Measurements from ENCODE around the gene RIMBP2.
"Not testable (repeated sequence)": the region's sequence is repeated elsewhere in the genome, so short reads cannot be mapped to it uniquely, and the experiment has no call there.

The RIMBP2 gene

GRCh38 chr12:130592641-130593040, 123.5 kb downstream of the RIMBP2 start:
- no peak for DNase-seq
- H3K27me3 ChIP-seq (replicated peaks in 2 of 5; ENCODE audit: control insufficient read depth in 4 of 5, insufficient read depth in 5 of 5, low read length in 4 of 5): peaks cover 0 to 5% (median 0%) of the 10 kb centered on the region in 5 experiments
- H3K9me3 ChIP-seq (ENCODE audit: control extremely low read depth in 1 of 5, control insufficient read depth in 4 of 5, insufficient read depth in 2 of 5, low read depth in 1 of 5, low read length in 4 of 5): peaks cover 0 to 2% (median 0%) of the 10 kb centered on the region in 5 experiments
- WGBS (ENCODE audit: insufficient coverage): 97% methylated on average over 21 of the region's 23 CpGs
- ChIA-PET CTCF (no interaction called here), POLR2A (no interaction called here)
- no peak overlapping the region for H3K27ac ChIP-seq (ENCODE audit: insufficient read depth in 1 of 2, low read depth in 1 of 2, low read length in 2 of 2, poor library complexity in 1 of 2, severe bottlenecking in 2 of 2)
- no peaks in the 10 kb centered on the region for H3K36me3 ChIP-seq (ENCODE audit: control insufficient read depth in 4 of 4, insufficient read depth in 4 of 4, low read length in 3 of 4)
- peaks cover 0 to 14% (median 3%) of the 10 kb centered on the region in 4 experiments for H3K4me1 ChIP-seq (ENCODE audit: control extremely low read depth in 1 of 4, control insufficient read depth in 4 of 4, insufficient read depth in 4 of 4, low read length in 3 of 4)
- no peak overlapping the region for H3K4me3 ChIP-seq (ENCODE audit: control insufficient read depth in 1 of 7, extremely low read depth in 1 of 7, insufficient read depth in 4 of 7, low read depth in 2 of 7, low read length in 6 of 7)

GRCh38 chr12:130591736-130592135, 124.4 kb downstream of the RIMBP2 start:
- H3K9me3 ChIP-seq (ENCODE audit: control extremely low read depth in 1 of 5, control insufficient read depth in 4 of 5, insufficient read depth in 2 of 5, low read depth in 1 of 5, low read length in 4 of 5): no peaks in the 10 kb centered on the region
- 83% methylated on average over 8 of the region's 9 CpGs for WGBS (ENCODE audit: insufficient coverage)
- no peak overlapping the region for H3K4me3 ChIP-seq (ENCODE audit: control insufficient read depth in 1 of 7, extremely low read depth in 1 of 7, insufficient read depth in 4 of 7, low read depth in 2 of 7, low read length in 6 of 7)
- no peak overlapping the region for H3K27ac ChIP-seq (ENCODE audit: insufficient read depth in 1 of 2, low read depth in 1 of 2, low read length in 2 of 2, poor library complexity in 1 of 2, severe bottlenecking in 2 of 2)
- ChIA-PET POLR2A (no interaction called here), CTCF (no interaction called here)
- H3K4me1 ChIP-seq (ENCODE audit: control extremely low read depth in 1 of 4, control insufficient read depth in 4 of 4, insufficient read depth in 4 of 4, low read length in 3 of 4): peaks cover 0 to 14% (median 3%) of the 10 kb centered on the region in 4 experiments
- no peaks in the 10 kb centered on the region for H3K36me3 ChIP-seq (ENCODE audit: control insufficient read depth in 4 of 4, insufficient read depth in 4 of 4, low read length in 3 of 4)
- no peak for DNase-seq
- H3K27me3 ChIP-seq (replicated peaks in 2 of 5; ENCODE audit: control insufficient read depth in 4 of 5, insufficient read depth in 5 of 5, low read length in 4 of 5): peaks cover 0 to 5% (median 0%) of the 10 kb centered on the region in 5 experiments

DNA sequence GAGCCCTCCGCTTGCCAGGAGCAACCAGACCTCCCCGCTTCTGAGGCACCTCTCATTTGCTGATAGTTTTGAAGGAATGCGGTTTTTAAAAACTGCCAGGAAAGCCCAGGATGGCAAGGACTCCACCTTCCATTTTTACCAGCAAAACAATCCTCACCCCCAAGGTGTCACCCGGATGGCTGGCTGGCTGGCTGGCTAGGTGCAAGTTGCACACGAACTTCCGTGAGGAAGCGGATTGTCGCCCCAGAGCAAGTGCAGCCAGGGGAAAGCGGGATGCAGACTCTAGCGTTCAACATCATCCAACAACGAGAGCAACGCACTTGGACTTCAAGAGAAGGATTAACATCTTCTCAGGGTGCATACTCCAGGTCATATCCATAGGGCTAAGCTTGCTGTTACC, 125.4 kb downstream of the RIMBP2 start:
- no peaks in the 10 kb centered on the region for H3K9me3 ChIP-seq (ENCODE audit: control extremely low read depth in 1 of 5, control insufficient read depth in 4 of 5, insufficient read depth in 2 of 5, low read depth in 1 of 5, low read length in 4 of 5)
- 95% methylated on average over 12 of the region's 12 CpGs for WGBS (ENCODE audit: insufficient coverage)
- CTCF ChIA-PET: no interaction called here

GRCh38 chr12:130589540-130590317, 126.4 kb downstream of the RIMBP2 start:
- no peaks in the 10 kb centered on the region for H3K36me3 ChIP-seq (ENCODE audit: control insufficient read depth in 4 of 4, insufficient read depth in 4 of 4, low read length in 3 of 4)
- peaks cover 0 to 14% (median 3%) of the 10 kb centered on the region in 4 experiments for H3K4me1 ChIP-seq (ENCODE audit: control extremely low read depth in 1 of 4, control insufficient read depth in 4 of 4, insufficient read depth in 4 of 4, low read length in 3 of 4)
- 31% methylated on average over 2 of the region's 11 CpGs for WGBS (ENCODE audit: insufficient coverage)
- peak in 2 of 3 donors; percentile 22 to 24 for DNase-seq
- POLR2A ChIA-PET: no interaction called here
- H3K4me3 ChIP-seq (ENCODE audit: control insufficient read depth in 1 of 7, extremely low read depth in 1 of 7, insufficient read depth in 4 of 7, low read depth in 2 of 7, low read length in 6 of 7): no peak overlapping the region
- H3K9me3 ChIP-seq (ENCODE audit: control extremely low read depth in 1 of 5, control insufficient read depth in 4 of 5, insufficient read depth in 2 of 5, low read depth in 1 of 5, low read length in 4 of 5): no peaks in the 10 kb centered on the region
- H3K27me3 ChIP-seq (replicated peaks in 2 of 5; ENCODE audit: control insufficient read depth in 4 of 5, insufficient read depth in 5 of 5, low read length in 4 of 5): peaks cover 0 to 5% (median 0%) of the 10 kb centered on the region in 5 experiments
- CTCF ChIA-PET: no interaction called here
- H3K27ac ChIP-seq (ENCODE audit: insufficient read depth in 1 of 2, low read depth in 1 of 2, low read length in 2 of 2, poor library complexity in 1 of 2, severe bottlenecking in 2 of 2): no peak overlapping the region

More for the DNA sequence above, 125.4 kb downstream of the RIMBP2 start:
- Histone ChIP-seq H3K27me3 (replicated peaks in 2 of 5; ENCODE audit: control insufficient read depth in 4 of 5, insufficient read depth in 5 of 5, low read length in 4 of 5) (peaks cover 0 to 5% (median 0%) of the 10 kb centered on the region in 5 experiments), H3K36me3 (ENCODE audit: control insufficient read depth in 4 of 4, insufficient read depth in 4 of 4, low read length in 3 of 4) (no peaks in the 10 kb centered on the region), H3K27ac (ENCODE audit: insufficient read depth in 1 of 2, low read depth in 1 of 2, low read length in 2 of 2, poor library complexity in 1 of 2, severe bottlenecking in 2 of 2) (no peak overlapping the region), H3K4me3 (ENCODE audit: control insufficient read depth in 1 of 7, extremely low read depth in 1 of 7, insufficient read depth in 4 of 7, low read depth in 2 of 7, low read length in 6 of 7) (no peak overlapping the region), H3K4me1 (ENCODE audit: control extremely low read depth in 1 of 4, control insufficient read depth in 4 of 4, insufficient read depth in 4 of 4, low read length in 3 of 4) (peaks cover 0 to 14% (median 3%) of the 10 kb centered on the region in 4 experiments)
- POLR2A ChIA-PET: no interaction called here
- DNase-seq: no peak

GRCh38 chr12:130588696-130589539, 127.2 kb downstream of the RIMBP2 start:
- Histone ChIP-seq H3K27me3 (replicated peaks in 2 of 5; ENCODE audit: control insufficient read depth in 4 of 5, insufficient read depth in 5 of 5, low read length in 4 of 5) (peaks cover 0 to 5% (median 0%) of the 10 kb centered on the region in 5 experiments), H3K4me1 (ENCODE audit: control extremely low read depth in 1 of 4, control insufficient read depth in 4 of 4, insufficient read depth in 4 of 4, low read length in 3 of 4) (peaks cover 0 to 14% (median 3%) of the 10 kb centered on the region in 4 experiments), H3K36me3 (ENCODE audit: control insufficient read depth in 4 of 4, insufficient read depth in 4 of 4, low read length in 3 of 4) (no peaks in the 10 kb centered on the region), H3K27ac (ENCODE audit: insufficient read depth in 1 of 2, low read depth in 1 of 2, low read length in 2 of 2, poor library complexity in 1 of 2, severe bottlenecking in 2 of 2) (no peak overlapping the region), H3K4me3 (ENCODE audit: control insufficient read depth in 1 of 7, extremely low read depth in 1 of 7, insufficient read depth in 4 of 7, low read depth in 2 of 7, low read length in 6 of 7) (no peak overlapping the region), H3K9me3 (ENCODE audit: control extremely low read depth in 1 of 5, control insufficient read depth in 4 of 5, insufficient read depth in 2 of 5, low read depth in 1 of 5, low read length in 4 of 5) (peaks cover 0 to 2% (median 0%) of the 10 kb centered on the region in 5 experiments)
- POLR2A ChIA-PET: no interaction called here
- WGBS (ENCODE audit: insufficient coverage): 64% methylated on average over 6 of the region's 11 CpGs
- no peak for DNase-seq
- CTCF ChIA-PET: no interaction called here

GRCh38 chr12:130587966-130588365, 128.1 kb downstream of the RIMBP2 start:
- peaks cover 0 to 2% (median 0%) of the 10 kb centered on the region in 5 experiments for H3K9me3 ChIP-seq (ENCODE audit: control extremely low read depth in 1 of 5, control insufficient read depth in 4 of 5, insufficient read depth in 2 of 5, low read depth in 1 of 5, low read length in 4 of 5)
- ChIA-PET CTCF (no interaction called here), POLR2A (no interaction called here)
- 100% methylated on average over 3 of the region's 4 CpGs for WGBS (ENCODE audit: insufficient coverage)
- peaks cover 0 to 5% (median 0%) of the 10 kb centered on the region in 5 experiments for H3K27me3 ChIP-seq (replicated peaks in 2 of 5; ENCODE audit: control insufficient read depth in 4 of 5, insufficient read depth in 5 of 5, low read length in 4 of 5)
- H3K4me3 ChIP-seq (ENCODE audit: control insufficient read depth in 1 of 7, extremely low read depth in 1 of 7, insufficient read depth in 4 of 7, low read depth in 2 of 7, low read length in 6 of 7): no peak overlapping the region
- H3K27ac ChIP-seq (ENCODE audit: insufficient read depth in 1 of 2, low read depth in 1 of 2, low read length in 2 of 2, poor library complexity in 1 of 2, severe bottlenecking in 2 of 2): no peak overlapping the region
- no peak for DNase-seq
- no peaks in the 10 kb centered on the region for H3K36me3 ChIP-seq (ENCODE audit: control insufficient read depth in 4 of 4, insufficient read depth in 4 of 4, low read length in 3 of 4)
- peaks cover 0 to 14% (median 3%) of the 10 kb centered on the region in 4 experiments for H3K4me1 ChIP-seq (ENCODE audit: control extremely low read depth in 1 of 4, control insufficient read depth in 4 of 4, insufficient read depth in 4 of 4, low read length in 3 of 4)

GRCh38 chr12:130584475-130584874, 131.6 kb downstream of the RIMBP2 start:
- DNase-seq; H3K4me3 ChIP-seq (ENCODE audit: control insufficient read depth in 1 of 7, extremely low read depth in 1 of 7, insufficient read depth in 4 of 7, low read depth in 2 of 7, low read length in 6 of 7); H3K4me1 ChIP-seq (ENCODE audit: control extremely low read depth in 1 of 4, control insufficient read depth in 4 of 4, insufficient read depth in 4 of 4, low read length in 3 of 4); CTCF ChIA-PET; H3K36me3 ChIP-seq (ENCODE audit: control insufficient read depth in 4 of 4, insufficient read depth in 4 of 4, low read length in 3 of 4); H3K9me3 ChIP-seq (ENCODE audit: control extremely low read depth in 1 of 5, control insufficient read depth in 4 of 5, insufficient read depth in 2 of 5, low read depth in 1 of 5, low read length in 4 of 5); POLR2A ChIA-PET; H3K27me3 ChIP-seq (replicated peaks in 2 of 5; ENCODE audit: control insufficient read depth in 4 of 5, insufficient read depth in 5 of 5, low read length in 4 of 5); H3K27ac ChIP-seq (ENCODE audit: insufficient read depth in 1 of 2, low read depth in 1 of 2, low read length in 2 of 2, poor library complexity in 1 of 2, severe bottlenecking in 2 of 2): not testable (repeated sequence)
